A549 (cell line): ENCODE data around the gene COMMD9.

ENCODE experiments used
- CEBPB ChIP-seq, 2 experiments: fragments of >200 bp in 1 of 2; sonication (Bioruptor Twin) in 1 of 2; formaldehyde crosslinking in 1 of 2; IDR thresholded peaks; 2 replicates each; pipeline ENCODE4 v1.6.1; 2012 to 2016
- FOSB ChIP-seq: fragments of 250-450 bp; sonication (Bioruptor Pico); IDR thresholded peaks from 2 replicates; pipeline ENCODE4 v1.5.0; 2020; ENCODE audit warnings: mild to moderate bottlenecking, moderate library complexity
- HDAC2 ChIP-seq: fragments of 200-600 bp; sonication (generic); IDR thresholded peaks from 2 replicates; pipeline ENCODE4 v1.6.1; 2016
- JUN ChIP-seq, 2 experiments: fragments of >200 bp; sonication (Bioruptor Twin); formaldehyde crosslinking; IDR thresholded peaks; 2 replicates in 1 of 2; 3 replicates in 1 of 2; pipeline ENCODE4 v1.6.1; 2016 to 2017
- POLR2A ChIP-seq: IDR thresholded peaks from 2 replicates; pipeline ENCODE4 v1.6.1; 2012; ENCODE audit warnings: mild to moderate bottlenecking, low read length
- RAD21 ChIP-seq, 2 experiments: fragments of >200 bp in 1 of 2; sonication (Bioruptor Twin) in 1 of 2; formaldehyde crosslinking in 1 of 2; IDR thresholded peaks in 1 of 2; conservative IDR thresholded peaks in 1 of 2; 2 replicates in 1 of 2; 3 replicates in 1 of 2; pipeline ENCODE4 v1.6.1; 2012 to 2018; ENCODE audit warnings: inconsistent platforms in 1 of 2
- ZFP36 ChIP-seq: fragments of 450-650 bp; IDR thresholded peaks from 2 replicates; pipeline ENCODE4 v1.6.1; 2014; ENCODE audit warnings: borderline replicate concordance; ENCODE audit not compliant: partially characterized antibody
- TF ChIP-seq, protein P1 (sequence below): fragments of 200-600 bp; sonication (generic); IDR thresholded peaks from 2 replicates; pipeline ENCODE4 v1.6.1; 2016; ENCODE audit warnings: antibody characterized with exemption, mild to moderate bottlenecking, moderate library complexity
- TF ChIP-seq, protein P2 (sequence below): fragments of >200 bp; sonication (Bioruptor Twin); formaldehyde crosslinking; IDR thresholded peaks from 3 replicates; pipeline ENCODE4 v1.5.1; 2016

DNA sequence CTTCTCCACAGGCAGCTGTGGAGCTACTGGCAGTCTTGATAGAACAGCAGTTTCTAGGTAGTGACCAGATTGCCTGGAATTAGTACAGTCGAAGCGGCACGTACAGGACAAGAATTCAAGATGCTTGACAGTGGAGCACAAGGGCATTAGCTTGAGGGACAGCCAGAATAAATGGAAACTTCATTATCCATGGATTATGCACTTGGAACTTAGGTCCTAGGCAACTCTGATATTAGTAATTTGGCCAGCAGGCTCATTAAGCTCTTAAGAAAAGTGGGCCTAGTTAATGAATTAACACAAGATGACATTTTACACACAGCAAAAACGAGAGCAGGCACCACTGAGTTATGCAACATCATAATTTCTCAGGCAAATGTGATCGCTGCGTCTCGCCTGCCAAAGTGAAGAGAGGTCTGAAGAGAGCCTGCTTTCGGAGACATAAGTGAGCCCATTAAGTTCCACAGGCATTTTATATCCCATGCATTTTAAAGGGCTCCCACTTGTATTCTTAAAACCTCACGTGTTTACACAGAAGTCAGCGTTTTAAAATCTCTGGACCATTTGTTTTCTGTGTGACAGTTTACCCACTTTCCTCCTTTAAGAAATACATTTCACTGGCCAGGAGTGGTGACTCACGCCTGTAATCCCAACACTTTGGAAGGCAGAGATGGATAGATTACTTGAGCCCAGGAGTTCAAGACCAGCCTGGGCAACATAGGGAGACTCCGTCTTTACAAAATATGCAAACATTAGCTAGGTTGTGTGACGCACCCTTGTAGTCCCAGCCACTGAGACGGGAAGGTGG lies 66.2 kb downstream of the COMMD9 start:
- no peak for TF ChIP-seq ZFP36
- no peak for TF ChIP-seq CEBPB (IDR thresholded peaks at IDR 0.05)
- TF ChIP-seq, protein P1, sequence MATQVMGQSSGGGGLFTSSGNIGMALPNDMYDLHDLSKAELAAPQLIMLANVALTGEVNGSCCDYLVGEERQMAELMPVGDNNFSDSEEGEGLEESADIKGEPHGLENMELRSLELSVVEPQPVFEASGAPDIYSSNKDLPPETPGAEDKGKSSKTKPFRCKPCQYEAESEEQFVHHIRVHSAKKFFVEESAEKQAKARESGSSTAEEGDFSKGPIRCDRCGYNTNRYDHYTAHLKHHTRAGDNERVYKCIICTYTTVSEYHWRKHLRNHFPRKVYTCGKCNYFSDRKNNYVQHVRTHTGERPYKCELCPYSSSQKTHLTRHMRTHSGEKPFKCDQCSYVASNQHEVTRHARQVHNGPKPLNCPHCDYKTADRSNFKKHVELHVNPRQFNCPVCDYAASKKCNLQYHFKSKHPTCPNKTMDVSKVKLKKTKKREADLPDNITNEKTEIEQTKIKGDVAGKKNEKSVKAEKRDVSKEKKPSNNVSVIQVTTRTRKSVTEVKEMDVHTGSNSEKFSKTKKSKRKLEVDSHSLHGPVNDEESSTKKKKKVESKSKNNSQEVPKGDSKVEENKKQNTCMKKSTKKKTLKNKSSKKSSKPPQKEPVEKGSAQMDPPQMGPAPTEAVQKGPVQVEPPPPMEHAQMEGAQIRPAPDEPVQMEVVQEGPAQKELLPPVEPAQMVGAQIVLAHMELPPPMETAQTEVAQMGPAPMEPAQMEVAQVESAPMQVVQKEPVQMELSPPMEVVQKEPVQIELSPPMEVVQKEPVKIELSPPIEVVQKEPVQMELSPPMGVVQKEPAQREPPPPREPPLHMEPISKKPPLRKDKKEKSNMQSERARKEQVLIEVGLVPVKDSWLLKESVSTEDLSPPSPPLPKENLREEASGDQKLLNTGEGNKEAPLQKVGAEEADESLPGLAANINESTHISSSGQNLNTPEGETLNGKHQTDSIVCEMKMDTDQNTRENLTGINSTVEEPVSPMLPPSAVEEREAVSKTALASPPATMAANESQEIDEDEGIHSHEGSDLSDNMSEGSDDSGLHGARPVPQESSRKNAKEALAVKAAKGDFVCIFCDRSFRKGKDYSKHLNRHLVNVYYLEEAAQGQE, result no peak
- TF ChIP-seq, protein P2, sequence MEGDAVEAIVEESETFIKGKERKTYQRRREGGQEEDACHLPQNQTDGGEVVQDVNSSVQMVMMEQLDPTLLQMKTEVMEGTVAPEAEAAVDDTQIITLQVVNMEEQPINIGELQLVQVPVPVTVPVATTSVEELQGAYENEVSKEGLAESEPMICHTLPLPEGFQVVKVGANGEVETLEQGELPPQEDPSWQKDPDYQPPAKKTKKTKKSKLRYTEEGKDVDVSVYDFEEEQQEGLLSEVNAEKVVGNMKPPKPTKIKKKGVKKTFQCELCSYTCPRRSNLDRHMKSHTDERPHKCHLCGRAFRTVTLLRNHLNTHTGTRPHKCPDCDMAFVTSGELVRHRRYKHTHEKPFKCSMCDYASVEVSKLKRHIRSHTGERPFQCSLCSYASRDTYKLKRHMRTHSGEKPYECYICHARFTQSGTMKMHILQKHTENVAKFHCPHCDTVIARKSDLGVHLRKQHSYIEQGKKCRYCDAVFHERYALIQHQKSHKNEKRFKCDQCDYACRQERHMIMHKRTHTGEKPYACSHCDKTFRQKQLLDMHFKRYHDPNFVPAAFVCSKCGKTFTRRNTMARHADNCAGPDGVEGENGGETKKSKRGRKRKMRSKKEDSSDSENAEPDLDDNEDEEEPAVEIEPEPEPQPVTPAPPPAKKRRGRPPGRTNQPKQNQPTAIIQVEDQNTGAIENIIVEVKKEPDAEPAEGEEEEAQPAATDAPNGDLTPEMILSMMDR, result no peak
- no peak for TF ChIP-seq HDAC2
- TF ChIP-seq POLR2A, result no peak
- no peak for TF ChIP-seq RAD21 (conservative IDR thresholded peaks at IDR 0.05 in 1 of 2, IDR thresholded peaks at IDR 0.05 in 1 of 2)
- no peak for TF ChIP-seq JUN (IDR thresholded peaks at IDR 0.05)
- no peak for TF ChIP-seq FOSB (CRISPR knock-in tag)
